MCF 10A (cell line): ENCODE measurements around the gene TPRN. TPM values are rescaled to one million over a fixed set of nuclear protein-coding genes. Genes with fewer than 3 reads are reported as not detected.
A peak's percentile ranks its signal among the peaks of the same experiment; 100 is the strongest.

ENCODE experiments used
- Bru-seq: library from RNA; stranded (reverse); fragments of 400-500 nt; gene quantifications from one replicate; lab custom pipeline; 2021; lab: Mats Ljungman, UMichigan
- BruChase-seq, 2 experiments: library from RNA; stranded (reverse); fragments of 400-500 nt; gene quantifications; one replicate each; lab custom pipeline; 2021; lab: Mats Ljungman, UMichigan
- BruUV-seq: library from RNA; stranded (reverse); fragments of 400-500 nt; replicated peaks from 2 replicates; lab custom pipeline; 2021; lab: Mats Ljungman, UMichigan
- CTCF ChIA-PET: fragments of 300-600 bp; sonication (Branson Sonifier 250); formaldehyde crosslinking; extraction: SDS; loops from one replicate; lab custom pipeline; 2021; ENCODE audit warnings: antibody characterized with exemption, inconsistent platforms; lab: Yijun Ruan, JAX
- POLR2A ChIA-PET: fragments of 300-600, 350-650 bp; sonication (Branson Sonifier 250); formaldehyde crosslinking; extraction: SDS; loops from one replicate; lab custom pipeline; 2020; ENCODE audit warnings: antibody characterized with exemption, inconsistent platforms; lab: Yijun Ruan, JAX
- DNase-seq: peaks from one replicate; pipeline ENCODE4 v3.0.0-alpha.2; 2018; ENCODE audit not compliant: unreplicated experiment
- H3K27ac Mint-ChIP-seq: one replicate; pipeline ENCODE4 v1.8.0; 2022; ENCODE audit warnings: mild to moderate bottlenecking, low read depth, mixed read lengths; ENCODE audit not compliant: unreplicated experiment
- H3K27me3 Mint-ChIP-seq: one replicate; pipeline ENCODE4 v1.8.0; 2022; ENCODE audit warnings: mixed read lengths; ENCODE audit not compliant: insufficient read depth, unreplicated experiment
- H3K36me3 Mint-ChIP-seq: one replicate; pipeline ENCODE4 v1.8.0; 2022; ENCODE audit warnings: mild to moderate bottlenecking, moderate library complexity, mixed read lengths; ENCODE audit not compliant: insufficient read depth, unreplicated experiment
- H3K4me1 Mint-ChIP-seq: one replicate; pipeline ENCODE4 v1.8.0; 2022; ENCODE audit warnings: mixed read lengths; ENCODE audit not compliant: insufficient read depth, unreplicated experiment
- H3K4me3 Mint-ChIP-seq: one replicate; pipeline ENCODE4 v1.8.0; 2022; ENCODE audit warnings: mild to moderate bottlenecking, moderate library complexity, mixed read lengths; ENCODE audit not compliant: unreplicated experiment
- H3K9me3 Mint-ChIP-seq: one replicate; pipeline ENCODE4 v1.8.0; 2022; ENCODE audit warnings: mixed read lengths; ENCODE audit not compliant: unreplicated experiment
- CTCF ChIP-seq: fragments of 200-600 bp; IDR thresholded peaks from one replicate; pipeline ENCODE4 v1.8.0; 2022; ENCODE audit warnings: antibody characterized with exemption, mild to moderate bottlenecking; ENCODE audit not compliant: unreplicated experiment
- intact Hi-C: fragments of 100-400 bp; cut with micrococcal nuclease; formaldehyde crosslinking; loops from 2 replicates; pipeline ENCODE4 v1.14.1; 2022
- long read RNA-seq: library from polyadenylated mRNA; stranded (forward); transcript quantifications from one replicate; pipeline ENCODE4 v2.0.0, GENCODE V29; 2022
- total RNA-seq: library from RNA; stranded (reverse); gene quantifications from 2 replicates; pipeline ENCODE4 v1.2.3, GENCODE V29; 2022

The TPRN gene
- 12.6 and 13.4 TPM in 2 replicates for total RNA-seq
- Bru-seq, nascent RNA = percentile 37 among the genes with signal in this experiment
- percentile 47 among the genes with signal in this experiment for BruChase-seq, experiment 1, labeled RNA remaining after a 6-hour chase
- percentile 47 among the genes with signal in this experiment for BruChase-seq, experiment 2, labeled RNA remaining after a 2-hour chase
- long read RNA-seq, transcript TPRN-202 (4 exons, 2,661 nt) = major isoform, 5 of 6 reads
- long read RNA-seq, partial matches to known transcripts = 0 of 6 reads
- long read RNA-seq, other reads (novel, unspliced or antisense) = 1 of 6 reads

- TF ChIP-seq CTCF = no peak
- BruUV-seq = no TSS peak
- CTCF ChIA-PET = interaction anchor here (0.6 to 1.0 kb wide), 4 partner anchors 10 to 154 kb away, joined by 3 to 4 read pairs (median 4); no protein-coding TSS in a partner anchor
These were observed at the start of gene TPRN for GRCh38 chr9:137200311-137201204. Gene TPRN, minus strand, starts transcription at chr9:137200741. Its CDS starts 30 bp downstream, at chr9:137200711.

GRCh38 chr9:137247916-137248175, 47.3 kb upstream of the TPRN start:
- no peak overlapping the region for H3K27ac Mint-ChIP-seq
- BruUV-seq = no TSS peak
- no peaks in the 10 kb centered on the region for H3K27me3 Mint-ChIP-seq
- H3K4me3 Mint-ChIP-seq = no peak overlapping the region
- ChIA-PET CTCF (interaction anchor here (0.5 to 0.9 kb wide), 2 partner anchors 11 to 257 kb away, joined by 3 read pairs; no protein-coding TSS in a partner anchor), POLR2A (interaction anchor here (0.6 to 8.6 kb wide), 3 partner anchors 7 to 43 kb away, joined by 3 to 118 read pairs (median 4); partner anchors contain the start of gene NELFB)
- no peak for DNase-seq
- TF ChIP-seq CTCF = no peak
- H3K36me3 Mint-ChIP-seq = peaks cover 16% of the 10 kb centered on the region
- intact Hi-C loops = no loop called here
- peaks cover 15% of the 10 kb centered on the region for H3K4me1 Mint-ChIP-seq
- H3K9me3 Mint-ChIP-seq = no peaks in the 10 kb centered on the region

More at GRCh38 chr9:137200311-137201204, at the start of gene TPRN:
- intact Hi-C loops = no loop called here
- Mint-ChIP-seq H3K36me3 (peaks cover 8% of the 10 kb centered on the region), H3K27ac (no peak within 1 kb of the TSS), H3K9me3 (no peaks in the 10 kb centered on the region), H3K27me3 (no peaks in the 10 kb centered on the region), H3K4me1 (peaks cover 12% of the 10 kb centered on the region), H3K4me3 (peak within 1 kb of the TSS; percentile 76)
- POLR2A ChIA-PET = interaction anchor here (0.5 to 5.3 kb wide), 17 partner anchors 8 to 174 kb away, joined by 3 to 73 read pairs (median 4); partner anchors contain the start of genes ANAPC2, CYSRT1, MAN1B1 and NELFB
- peak; percentile 100 for DNase-seq

- Mint-ChIP-seq H3K36me3 (peaks cover 22% of the 10 kb centered on the region), H3K4me1 (peaks cover 15% of the 10 kb centered on the region), H3K27me3 (no peaks in the 10 kb centered on the region), H3K9me3 (no peaks in the 10 kb centered on the region), H3K4me3 (no peak overlapping the region), H3K27ac (no peak overlapping the region)
- ChIA-PET POLR2A (interaction anchor here (0.6 to 8.6 kb wide), 3 partner anchors 7 to 42 kb away, joined by 3 to 118 read pairs (median 4); partner anchors contain the start of gene NELFB), CTCF (interaction anchor here (0.6 to 0.9 kb wide), 3 partner anchors 9 to 518 kb away, joined by 3 to 4 read pairs (median 3); no protein-coding TSS in a partner anchor)
- no peak for TF ChIP-seq CTCF
- BruUV-seq = no TSS peak
- no peak for DNase-seq
- intact Hi-C loops = no loop called here
These were observed 46.8 kb upstream of the TPRN start for GRCh38 chr9:137247135-137247915.
